Muscle layer of colon (tissue), 2 donors: ENCODE measurements around the gene ATP6V0E1.
A peak's percentile ranks its signal among the peaks of the same experiment; 100 is the strongest.
"Not testable (repeated sequence)": the region's sequence is repeated elsewhere in the genome, so short reads cannot be mapped to it uniquely, and the experiment has no call there.

Experiments
- H3K27ac ChIP-seq: one replicate; pipeline ENCODE4 v1.7.0; 2013; ENCODE audit warnings: low read depth, mild to moderate bottlenecking, low read length, moderate library complexity
- H3K27me3 ChIP-seq, 2 donors: one replicate each; pipeline ENCODE4 v1.7.0; 2013; ENCODE audit warnings: low read length in 2 of 2, mild to moderate bottlenecking in 2 of 2; ENCODE audit not compliant: insufficient read depth in 2 of 2, control insufficient read depth in 1 of 2
- H3K36me3 ChIP-seq: one replicate; pipeline ENCODE4 v1.7.0; 2013; ENCODE audit warnings: mild to moderate bottlenecking, low read length; ENCODE audit not compliant: insufficient read depth
- H3K4me1 ChIP-seq: one replicate; pipeline ENCODE4 v1.7.0; 2013; ENCODE audit warnings: mild to moderate bottlenecking, low read length; ENCODE audit not compliant: insufficient read depth
- H3K4me3 ChIP-seq, 2 donors: one replicate each; pipeline ENCODE4 v1.7.0; 2013; ENCODE audit warnings: low read length in 2 of 2, low read depth in 1 of 2, mild to moderate bottlenecking in 1 of 2, moderate library complexity in 1 of 2
- H3K9ac ChIP-seq: one replicate; pipeline ENCODE4 v1.7.0; 2013; ENCODE audit warnings: low read length
- H3K9me3 ChIP-seq: one replicate; pipeline ENCODE4 v1.7.0; 2013; ENCODE audit warnings: mild to moderate bottlenecking, low read length
- donor health status: abdominal sarcoma.
- donor health status: Adenocarcinoma of cecum.

ATP6V0E1 gene

GRCh38 chr5:173056783-173057061, 73.2 kb downstream of the ATP6V0E1 start:
- Histone ChIP-seq H3K9me3 (no peaks in the 10 kb centered on the region), H3K4me3 (peak overlapping the region; percentile 90 to 97), H3K9ac (peak overlapping the region; percentile 20), H3K27ac (peak overlapping the region; percentile 94), H3K4me1 (peaks cover 28% of the 10 kb centered on the region), H3K27me3 (no peaks in the 10 kb centered on the region), H3K36me3 (peaks cover 4% of the 10 kb centered on the region)

- Histone ChIP-seq H3K9ac (peak overlapping the region; percentile 59), H3K4me1 (peaks cover 27% of the 10 kb centered on the region), H3K9me3 (no peaks in the 10 kb centered on the region), H3K27me3 (no peaks in the 10 kb centered on the region), H3K4me3 (peak overlapping the region; percentile 90 to 97), H3K27ac (peak overlapping the region; percentile 94), H3K36me3 (peaks cover 4% of the 10 kb centered on the region)
These were observed 73.7 kb downstream of the ATP6V0E1 start for GRCh38 chr5:173057062-173057924.

GRCh38 chr5:173062141-173062540, 78.6 kb downstream of the ATP6V0E1 start:
- Histone ChIP-seq H3K36me3 (peaks cover 4% of the 10 kb centered on the region), H3K27ac (no peak overlapping the region), H3K9ac (no peak overlapping the region), H3K27me3 (no peaks in the 10 kb centered on the region), H3K9me3 (no peaks in the 10 kb centered on the region), H3K4me1 (peaks cover 27% of the 10 kb centered on the region), H3K4me3 (no peak overlapping the region)

DNA sequence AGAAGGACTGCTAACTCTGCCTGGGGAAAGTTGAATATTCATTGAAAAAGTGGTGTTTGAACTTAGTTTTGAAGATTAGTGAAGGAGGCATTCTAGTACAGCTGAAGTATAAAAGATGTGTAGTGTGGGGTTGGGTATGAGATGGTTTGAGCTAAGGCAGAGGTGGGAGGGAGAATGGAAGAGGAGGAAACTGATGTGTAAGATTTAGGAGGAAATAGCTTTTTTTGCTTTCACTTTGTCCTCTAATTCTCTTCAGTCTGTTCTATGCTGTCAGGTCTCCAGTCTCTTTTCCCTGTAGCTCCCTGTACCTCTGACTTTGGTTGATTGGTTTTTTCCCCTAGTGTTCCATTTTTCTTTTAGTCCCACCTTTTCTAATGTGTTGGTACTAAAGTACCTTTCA, 81.6 kb downstream of the ATP6V0E1 start:
- Histone ChIP-seq H3K27me3 (no peaks in the 10 kb centered on the region), H3K4me3 (no peak overlapping the region), H3K4me1 (peaks cover 14% of the 10 kb centered on the region), H3K27ac (no peak overlapping the region), H3K9me3 (no peaks in the 10 kb centered on the region), H3K9ac (no peak overlapping the region), H3K36me3 (peaks cover 4% of the 10 kb centered on the region)

GRCh38 chr5:173069671-173070070, 86.1 kb downstream of the ATP6V0E1 start:
- H3K9me3 ChIP-seq = no peaks in the 10 kb centered on the region
- peak overlapping the region; percentile 14 for H3K27ac ChIP-seq
- peaks cover 14% of the 10 kb centered on the region for H3K4me1 ChIP-seq

DNA sequence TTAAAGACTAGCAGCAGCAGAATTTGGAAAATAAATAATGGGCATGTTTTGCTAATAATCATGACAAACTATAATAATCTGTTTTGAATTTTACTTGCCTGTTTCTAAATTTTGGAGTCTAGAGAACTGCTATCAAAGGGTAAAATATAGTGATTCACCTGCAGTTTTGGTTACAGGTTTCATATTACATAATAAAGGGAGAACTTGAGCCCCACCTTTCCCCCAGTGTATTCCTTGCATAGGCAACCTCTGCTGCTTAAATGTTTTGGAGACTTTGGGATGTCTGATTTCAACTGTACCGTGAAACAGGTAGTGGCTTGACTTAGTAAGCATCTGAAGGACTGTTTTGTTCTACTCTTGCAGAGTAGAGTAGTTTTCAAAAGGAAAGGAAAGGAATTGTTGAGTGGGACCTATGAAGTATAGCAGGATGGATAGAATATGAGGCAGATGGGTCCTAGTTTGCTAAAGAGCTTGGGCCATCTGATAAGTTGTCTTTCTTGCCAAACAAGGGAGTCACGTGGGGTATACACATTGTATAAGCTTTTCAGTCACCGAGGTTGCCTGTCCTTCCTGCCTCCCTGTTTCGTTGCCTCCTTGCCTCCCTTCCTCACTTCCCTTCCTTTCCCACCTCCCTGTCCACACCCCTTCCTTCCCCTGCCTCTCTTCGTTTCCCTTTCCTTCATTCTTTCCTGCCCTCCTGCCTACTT, 91.7 kb downstream of the ATP6V0E1 start:
- Histone ChIP-seq H3K27me3 (no peaks in the 10 kb centered on the region), H3K27ac (no peak overlapping the region), H3K4me1 (peaks cover 7% of the 10 kb centered on the region), H3K4me3 (no peak overlapping the region), H3K36me3 (no peaks in the 10 kb centered on the region), H3K9ac (no peak overlapping the region), H3K9me3 (no peaks in the 10 kb centered on the region)

More at GRCh38 chr5:173069671-173070070, 86.1 kb downstream of the ATP6V0E1 start:
- Histone ChIP-seq H3K36me3 (no peaks in the 10 kb centered on the region), H3K9ac (no peak overlapping the region), H3K4me3 (no peak overlapping the region), H3K27me3 (no peaks in the 10 kb centered on the region)

DNA sequence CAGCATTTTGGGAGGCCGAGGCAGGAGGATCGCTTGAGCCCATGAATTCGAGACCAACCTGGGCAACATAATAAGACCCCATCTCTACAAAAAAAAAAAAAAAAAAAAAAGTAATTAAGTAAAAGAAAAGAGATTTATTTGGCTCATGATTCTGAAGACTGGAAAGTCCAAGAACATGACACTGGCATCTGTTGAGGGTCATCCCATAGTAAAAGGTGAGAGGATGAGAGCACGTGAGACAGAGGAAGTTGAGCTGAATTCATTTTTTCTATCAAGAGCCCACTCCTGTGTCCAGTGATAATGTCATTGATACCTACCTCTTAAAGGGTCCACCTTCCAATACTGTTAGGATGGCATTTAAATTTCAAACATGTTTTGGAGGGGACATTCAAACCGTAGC, 92.4 kb downstream of the ATP6V0E1 start:
- no peak overlapping the region for H3K27ac ChIP-seq
- no peaks in the 10 kb centered on the region for H3K9me3 ChIP-seq
- peaks cover 7% of the 10 kb centered on the region for H3K4me1 ChIP-seq
- no peak overlapping the region for H3K4me3 ChIP-seq
- no peak overlapping the region for H3K9ac ChIP-seq
- H3K27me3 ChIP-seq = no peaks in the 10 kb centered on the region
- peaks cover 4% of the 10 kb centered on the region for H3K36me3 ChIP-seq

- not testable (repeated sequence) for H3K27me3 ChIP-seq, H3K4me1 ChIP-seq, H3K9me3 ChIP-seq
These were observed 92.9 kb downstream of the ATP6V0E1 start for GRCh38 chr5:173076471-173076870.

GRCh38 chr5:173078878-173079277, 95.3 kb downstream of the ATP6V0E1 start:
- Histone ChIP-seq H3K9ac (no peak overlapping the region), H3K27ac (no peak overlapping the region), H3K9me3 (no peaks in the 10 kb centered on the region), H3K4me1 (no peaks in the 10 kb centered on the region), H3K27me3 (no peaks in the 10 kb centered on the region), H3K4me3 (no peak overlapping the region), H3K36me3 (peaks cover 12% of the 10 kb centered on the region)

More at GRCh38 chr5:173076471-173076870, 92.9 kb downstream of the ATP6V0E1 start:
- H3K36me3 ChIP-seq, H3K27ac ChIP-seq, H3K4me3 ChIP-seq, H3K9ac ChIP-seq: not testable (repeated sequence)
